ENCODE measurements around the gene FBXO5. TPM values are rescaled to one million over a fixed set of nuclear protein-coding genes. Genes with fewer than 3 reads are reported as not detected.

Gene FBXO5
- total RNA-seq, 1 donor from 2014 or later, result 9.4 TPM

- Mint-ChIP-seq H3K27me3 (ENCODE audit: unreplicated experiment) (peaks cover 3% of the 10 kb centered on the region), H3K9me3 (ENCODE audit: unreplicated experiment) (no peaks in the 10 kb centered on the region), H3K36me3 (ENCODE audit: low read depth, unreplicated experiment) (peaks cover 4% of the 10 kb centered on the region), H3K4me1 (ENCODE audit: unreplicated experiment) (peaks cover 25% of the 10 kb centered on the region), H3K4me3 (ENCODE audit: unreplicated experiment) (peak overlapping the region; percentile 99), H3K27ac (ENCODE audit: unreplicated experiment) (peak overlapping the region; percentile 98)
- TF ChIP-seq CTCF (IDR thresholded peaks at IDR 0.05; ENCODE audit: unreplicated experiment), result no peak
- peak; percentile 99 for DNase-seq (ENCODE audit: low spot score)
These were observed 1.0 kb upstream of the FBXO5 start for GRCh38 chr6:152983637-152984512.

GRCh38 chr6:152981989-152982903, 595 bp downstream of the FBXO5 start:
- TF ChIP-seq CTCF (IDR thresholded peaks at IDR 0.05; ENCODE audit: unreplicated experiment), result no peak
- H3K4me3 Mint-ChIP-seq (ENCODE audit: unreplicated experiment), result peak overlapping the region; percentile 99
- peak overlapping the region; percentile 72 for H3K27ac Mint-ChIP-seq (ENCODE audit: unreplicated experiment)
- H3K27me3 Mint-ChIP-seq (ENCODE audit: unreplicated experiment), result peaks cover 3% of the 10 kb centered on the region
- peak; percentile 22 for DNase-seq (ENCODE audit: low spot score)
- peaks cover 25% of the 10 kb centered on the region for H3K4me1 Mint-ChIP-seq (ENCODE audit: unreplicated experiment)
- peaks cover 4% of the 10 kb centered on the region for H3K36me3 Mint-ChIP-seq (ENCODE audit: low read depth, unreplicated experiment)
- no peaks in the 10 kb centered on the region for H3K9me3 Mint-ChIP-seq (ENCODE audit: unreplicated experiment)

GRCh38 chr6:152981219-152981618, 1.6 kb downstream of the FBXO5 start:
- no peak for TF ChIP-seq CTCF (IDR thresholded peaks at IDR 0.05; ENCODE audit: unreplicated experiment)
- Mint-ChIP-seq H3K9me3 (ENCODE audit: unreplicated experiment) (no peaks in the 10 kb centered on the region), H3K36me3 (ENCODE audit: low read depth, unreplicated experiment) (no peaks in the 10 kb centered on the region), H3K27ac (ENCODE audit: unreplicated experiment) (peak overlapping the region; percentile 12), H3K4me3 (ENCODE audit: unreplicated experiment) (peak overlapping the region; percentile 5), H3K4me1 (ENCODE audit: unreplicated experiment) (peaks cover 30% of the 10 kb centered on the region), H3K27me3 (ENCODE audit: unreplicated experiment) (peaks cover 3% of the 10 kb centered on the region)
- no peak for DNase-seq (ENCODE audit: low spot score)

- Mint-ChIP-seq H3K4me3 (ENCODE audit: unreplicated experiment) (peak overlapping the region; percentile 5), H3K4me1 (ENCODE audit: unreplicated experiment) (peaks cover 30% of the 10 kb centered on the region), H3K36me3 (ENCODE audit: low read depth, unreplicated experiment) (no peaks in the 10 kb centered on the region), H3K9me3 (ENCODE audit: unreplicated experiment) (no peaks in the 10 kb centered on the region), H3K27me3 (ENCODE audit: unreplicated experiment) (peaks cover 3% of the 10 kb centered on the region), H3K27ac (ENCODE audit: unreplicated experiment) (peak overlapping the region; percentile 43)
- no peak for DNase-seq (ENCODE audit: low spot score)
- no peak for TF ChIP-seq CTCF (IDR thresholded peaks at IDR 0.05; ENCODE audit: unreplicated experiment)
These were observed 2.2 kb downstream of the FBXO5 start for GRCh38 chr6:152980656-152981055.
